Activated naive CD4-positive, alpha-beta T cell treated with Interleukin-2 at 50 U/mL for 16 hours (primary cell): Measurements from ENCODE around the gene PRKAB1.

Experiments used
- DNase-seq: peaks from one replicate; pipeline ENCODE4 v3.0.0-alpha.2; 2020

PRKAB1 gene

DNA sequence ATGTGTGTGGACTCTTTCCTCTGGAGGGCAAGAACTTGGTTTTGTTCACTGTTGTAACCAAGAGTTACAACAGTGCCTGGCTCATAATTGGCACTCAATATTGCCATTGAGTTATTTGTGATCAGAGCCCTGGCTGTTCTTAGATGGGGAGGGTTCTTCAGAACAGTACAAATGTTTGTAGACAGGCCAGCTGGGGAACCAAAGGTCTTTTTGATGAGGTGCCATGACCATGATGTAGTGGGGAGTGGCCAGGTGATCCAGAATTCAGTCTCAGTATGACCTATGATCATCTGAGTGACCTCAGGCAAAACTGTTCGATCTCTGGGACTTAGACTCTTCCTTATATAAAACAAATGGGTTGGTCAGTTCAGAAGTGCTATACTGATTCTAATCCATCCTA is 3.3 kb upstream of the PRKAB1 start:
- DNase-seq = no peak

- no peak for DNase-seq
Measured at GRCh38 chr12:119665164-119665929, 2.6 kb upstream of the PRKAB1 start.

GRCh38 chr12:119666226-119666795 is 1.6 kb upstream of the PRKAB1 start:
- no peak for DNase-seq

GRCh38 chr12:119666900-119667576 is 895 bp upstream of the PRKAB1 start:
- no peak for DNase-seq

GRCh38 chr12:119668324-119668841 is 450 bp downstream of the PRKAB1 start:
- DNase-seq = no peak

DNA sequence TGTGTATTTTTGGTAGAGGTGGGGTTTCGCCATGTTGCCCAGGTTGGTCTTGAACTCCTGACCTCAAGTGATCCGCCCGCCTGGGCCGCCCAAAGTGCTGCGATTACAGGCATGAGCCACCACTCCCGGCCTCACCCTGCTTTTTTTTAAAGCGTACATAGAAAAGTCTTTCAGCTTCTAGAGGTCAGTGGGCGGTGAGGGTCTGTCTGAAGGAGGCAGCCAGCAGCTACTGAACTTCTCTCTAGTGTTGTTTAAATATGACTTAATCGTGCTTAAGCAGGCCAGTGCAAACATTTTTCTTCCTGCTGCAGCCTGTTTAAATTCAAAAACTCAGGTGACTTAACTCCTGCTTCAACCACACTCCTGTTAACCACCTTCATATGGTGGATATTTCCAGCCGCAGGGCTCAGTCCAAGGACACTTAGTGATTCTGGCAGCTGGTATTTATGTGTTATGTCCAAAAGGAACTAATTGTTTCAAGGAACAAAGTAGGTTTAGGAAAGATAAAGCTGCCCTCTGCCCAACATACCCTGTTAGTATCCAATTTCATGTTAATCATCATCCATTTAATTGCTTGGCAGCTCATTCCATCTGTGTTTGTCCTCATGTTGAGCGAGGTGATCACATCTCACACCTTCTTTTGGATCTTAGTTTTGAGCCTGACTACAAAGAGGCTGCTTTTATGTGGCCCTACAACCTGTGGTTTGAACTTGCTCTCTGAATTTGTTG is 2.0 kb downstream of the PRKAB1 start:
- DNase-seq = no peak

DNA sequence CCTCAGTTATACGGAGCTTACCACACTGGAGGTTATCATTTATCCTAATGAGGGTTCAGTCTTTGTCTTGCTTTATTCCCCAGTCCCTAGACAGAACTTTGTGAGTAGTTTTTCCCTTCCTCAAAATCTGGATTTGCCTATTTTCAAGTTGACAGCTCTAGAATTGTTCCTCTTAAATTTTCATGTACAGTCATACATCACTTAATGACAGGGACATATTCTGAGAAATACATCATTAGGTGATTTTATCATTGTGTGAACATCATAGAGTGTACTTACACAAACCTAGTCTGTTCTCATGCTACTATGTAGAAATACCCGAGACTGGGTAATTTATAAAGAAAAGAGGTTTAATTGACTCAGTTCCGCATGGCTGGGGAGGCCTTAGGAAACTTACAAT is 3.1 kb downstream of the PRKAB1 start:
- no peak for DNase-seq

DNA sequence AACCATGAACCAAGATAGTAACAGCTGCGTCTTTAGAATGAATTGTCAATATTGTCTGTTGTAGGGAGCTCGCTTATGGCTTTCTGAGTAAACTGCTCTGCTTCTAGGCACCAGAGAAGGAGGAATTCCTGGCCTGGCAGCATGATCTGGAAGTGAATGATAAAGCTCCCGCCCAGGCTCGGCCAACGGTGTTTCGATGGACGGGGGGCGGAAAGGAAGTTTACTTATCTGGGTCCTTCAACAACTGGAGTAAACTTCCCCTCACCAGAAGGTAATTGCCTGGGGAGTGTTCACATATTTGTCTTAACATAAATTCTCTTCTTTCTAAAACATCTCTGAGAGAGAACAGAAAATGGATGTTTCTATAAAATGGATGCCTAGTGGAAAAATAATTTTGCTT is 4.3 kb downstream of the PRKAB1 start:
- DNase-seq = no peak

DNA sequence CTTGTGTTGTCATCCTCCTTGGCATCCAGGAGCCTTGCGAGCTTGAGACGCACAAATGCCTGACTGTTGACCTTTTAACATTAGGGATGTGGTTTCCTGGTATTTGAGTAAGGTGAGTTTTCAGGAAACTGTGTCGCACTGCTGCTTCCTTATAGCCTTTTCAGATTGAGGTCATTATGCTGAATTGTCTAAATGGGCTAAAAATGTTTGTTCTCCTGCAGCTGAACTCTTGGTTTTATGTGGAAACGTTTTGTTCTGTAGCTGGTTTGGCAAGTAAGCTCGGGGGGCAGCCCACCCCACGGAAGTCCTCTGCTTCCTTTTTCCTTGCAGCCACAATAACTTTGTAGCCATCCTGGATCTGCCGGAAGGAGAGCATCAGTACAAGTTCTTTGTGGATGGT is 5.7 kb downstream of the PRKAB1 start:
- DNase-seq = no peak

GRCh38 chr12:119674560-119674959 is 6.6 kb downstream of the PRKAB1 start:
- no peak for DNase-seq

DNA sequence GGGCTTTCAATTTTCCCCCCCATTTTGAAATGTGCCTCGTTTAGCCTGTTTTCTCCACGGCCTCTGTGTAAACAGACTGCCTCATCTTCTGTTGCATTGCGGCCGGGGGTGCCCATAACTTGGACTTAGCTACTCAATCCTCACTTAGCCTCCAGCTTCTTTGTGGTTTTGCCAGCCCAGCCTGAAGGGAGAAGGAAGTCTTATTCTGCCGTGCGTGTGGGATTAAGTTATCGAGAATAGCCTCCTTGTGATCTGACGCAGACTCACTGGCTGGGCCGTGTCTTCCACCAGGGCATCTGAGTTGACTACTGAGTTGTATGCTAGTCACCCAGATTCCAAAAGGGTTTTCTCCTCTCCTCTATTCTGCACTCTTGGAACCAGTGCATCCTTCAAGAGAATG is 8.1 kb downstream of the PRKAB1 start:
- DNase-seq = no peak

- DNase-seq = no peak
Measured at GRCh38 chr12:119676573-119676972, 8.6 kb downstream of the PRKAB1 start.

- no peak for DNase-seq
Measured at GRCh38 chr12:119678459-119678858, 10.5 kb downstream of the PRKAB1 start.

GRCh38 chr12:119679081-119679480 is 11.1 kb downstream of the PRKAB1 start:
- no peak for DNase-seq

DNA sequence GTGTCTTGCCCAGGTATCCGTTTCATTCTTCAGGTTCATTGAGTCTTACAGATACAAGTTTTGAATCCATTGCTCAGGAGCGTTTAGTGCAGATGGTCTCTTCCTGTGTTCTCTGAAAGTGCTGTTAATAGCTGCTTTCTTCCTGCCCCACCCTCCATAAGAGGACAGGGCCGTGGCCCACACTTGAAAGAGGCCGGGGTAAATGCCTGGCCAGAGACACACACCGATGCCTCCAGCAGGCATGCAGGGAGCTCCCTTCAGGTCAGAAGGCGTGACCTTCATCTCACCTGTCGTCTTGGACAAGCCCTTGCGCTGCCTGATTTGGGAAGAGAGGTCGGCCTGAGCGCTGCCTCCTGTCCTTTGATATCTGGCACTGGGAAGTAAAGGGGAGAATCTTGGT is 11.6 kb downstream of the PRKAB1 start:
- no peak for DNase-seq

DNA sequence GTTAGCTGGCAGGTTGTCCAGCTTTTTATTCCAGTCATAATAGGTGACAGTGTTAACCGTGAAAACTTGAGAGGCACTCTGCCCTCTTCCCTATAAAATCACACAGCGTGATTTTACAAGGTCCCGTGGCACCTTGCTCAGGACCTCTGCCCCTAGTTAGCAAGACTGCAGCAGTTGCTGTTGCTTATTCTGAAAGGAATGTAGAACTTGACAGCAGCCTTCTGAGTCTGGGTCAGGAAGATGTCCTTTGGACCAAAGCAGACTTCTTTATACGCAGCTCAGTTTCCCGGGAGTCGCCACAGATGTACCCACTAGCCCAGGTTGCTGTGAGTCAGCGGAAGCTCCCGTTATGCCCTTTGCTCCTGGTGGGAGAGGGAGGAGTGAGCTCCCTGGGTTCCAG is 13.2 kb downstream of the PRKAB1 start:
- DNase-seq = no peak

- DNase-seq = no peak
Measured at GRCh38 chr12:119681728-119682638, 14.1 kb downstream of the PRKAB1 start.

GRCh38 chr12:119682639-119683252 is 14.8 kb downstream of the PRKAB1 start:
- no peak for DNase-seq

DNA sequence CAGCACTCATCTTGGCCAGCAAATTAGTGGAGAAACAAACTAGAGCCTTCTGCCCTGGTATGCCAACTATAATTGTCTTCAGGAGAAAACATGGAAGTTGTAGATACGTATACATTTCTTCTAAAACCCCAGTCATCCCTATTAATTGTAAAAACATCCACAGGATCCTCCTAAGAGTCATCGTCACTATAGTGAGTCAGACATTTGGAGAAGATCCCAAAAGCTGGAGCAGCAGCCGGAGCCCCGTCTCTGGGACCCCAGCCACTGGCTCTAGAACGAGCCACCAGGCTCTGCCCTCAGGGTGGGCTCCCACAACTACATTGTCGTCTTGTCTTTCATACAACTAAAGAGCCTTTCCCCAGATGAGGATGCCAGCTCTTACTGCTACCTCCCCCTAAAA is 15.5 kb downstream of the PRKAB1 start:
- no peak for DNase-seq

DNA sequence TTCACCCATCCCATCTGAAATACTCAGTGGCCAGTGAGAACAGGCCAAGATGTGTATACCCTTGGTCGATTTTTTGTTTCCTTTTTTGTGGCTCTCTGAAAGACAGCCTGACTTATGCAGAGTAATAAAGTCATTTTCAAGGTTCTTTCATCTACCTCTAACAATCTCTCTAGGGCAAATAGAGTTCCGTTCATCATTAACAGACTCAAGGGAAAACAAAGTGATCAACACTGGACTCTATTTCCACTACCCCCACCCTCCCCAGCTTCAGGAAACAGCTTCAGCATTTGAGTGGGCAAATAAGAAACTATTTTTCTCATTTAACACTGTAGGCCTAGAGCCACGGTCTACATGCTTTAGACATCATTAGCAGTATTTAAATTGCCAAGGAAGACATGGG is 15.9 kb downstream of the PRKAB1 start:
- no peak for DNase-seq

DNA sequence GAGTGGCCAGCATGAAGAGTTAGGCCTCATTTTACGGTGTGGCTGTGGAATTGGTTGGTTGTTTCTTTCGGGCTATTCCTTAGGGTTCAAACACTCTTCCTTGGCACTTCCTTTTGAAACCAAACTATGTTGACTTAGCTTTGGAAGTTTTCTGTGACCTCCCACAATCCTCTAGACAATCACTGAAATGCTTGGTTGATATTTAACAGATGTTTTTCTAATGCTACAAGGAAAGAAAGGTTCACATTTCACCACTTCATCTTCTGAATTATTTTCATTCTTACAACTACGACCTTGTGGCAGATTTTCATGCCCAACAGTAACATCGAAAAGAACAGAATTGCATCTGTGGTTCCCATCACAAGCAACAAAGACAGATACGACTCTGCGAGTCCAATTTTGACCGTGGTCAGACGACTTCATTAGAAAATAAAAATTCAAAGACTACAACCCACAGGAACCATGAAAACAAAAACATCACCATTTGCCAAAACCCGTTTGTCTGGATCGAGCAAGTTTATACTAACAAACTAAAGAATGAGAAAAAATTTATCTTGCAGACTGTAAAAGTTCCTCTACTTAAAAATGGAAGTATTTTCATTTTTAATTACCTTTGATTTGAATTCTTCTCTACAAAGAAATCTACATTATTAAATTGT is 16.9 kb downstream of the PRKAB1 start:
- DNase-seq = no peak
